Esophagus muscularis mucosa (tissue), 4 donors: ENCODE results near the gene MYO1B. TPM values are rescaled to one million over a fixed set of nuclear protein-coding genes. Genes with fewer than 3 reads are reported as not detected.

ENCODE experiments used
- DNase-seq: peaks from one replicate; pipeline ENCODE4 v3.0.0-alpha.2; 2017; ENCODE audit errors: extremely low spot score
- H3K27ac ChIP-seq, 4 donors: fragments of 200-600 bp; sonication (generic); replicated peaks in 1 of 4; 1 replicate in 3 of 4; 2 replicates in 1 of 4; pipeline ENCODE4 v1.5.1; 2016 to 2019; ENCODE audit warnings: mild to moderate bottlenecking in 1 of 4
- H3K27me3 ChIP-seq, 4 donors: fragments of 200-600 bp; sonication (generic); one replicate each; pipeline versions ENCODE4 v1.5.1 to v1.6.0; 2016 to 2019
- H3K36me3 ChIP-seq, 4 donors: fragments of 200-600 bp; sonication (generic); one replicate each; pipeline ENCODE4 v1.5.1; 2016 to 2019
- H3K4me1 ChIP-seq, 4 donors: fragments of 200-600 bp; sonication (generic); one replicate each; pipeline ENCODE4 v1.5.1; 2016 to 2019
- H3K4me3 ChIP-seq, 4 donors: fragments of 200-600 bp; sonication (generic); 1 replicate in 2 of 4; 2 replicates in 2 of 4; pipeline ENCODE4 v1.5.1; 2016 to 2019; ENCODE audit warnings: mild to moderate bottlenecking in 4 of 4, moderate library complexity in 1 of 4
- H3K9me3 ChIP-seq, 4 donors: fragments of 200-600 bp; sonication (generic); 1 replicate in 3 of 4; 2 replicates in 1 of 4; pipeline ENCODE4 v1.5.1; 2016 to 2019
- CTCF ChIP-seq, 3 experiments: fragments of 200-600 bp in 2 of 3; fragments of 450-650 bp in 1 of 3; sonication (generic) in 2 of 3; IDR thresholded peaks; one replicate each; pipeline ENCODE4 v1.5.1; 2017 to 2019; ENCODE audit warnings: antibody characterized with exemption in 3 of 3, mild to moderate bottlenecking in 2 of 3, moderate library complexity in 1 of 3
- EP300 ChIP-seq: sonication (generic); formaldehyde crosslinking; IDR thresholded peaks from one replicate; pipeline ENCODE4 v1.6.1; 2017; ENCODE audit warnings: antibody characterized with exemption
- POLR2A ChIP-seq: fragments of 450-650 bp; IDR thresholded peaks from one replicate; pipeline ENCODE4 v1.6.1; 2017; ENCODE audit warnings: antibody characterized with exemption, moderate library complexity, mild to moderate bottlenecking, low read depth
- POLR2AphosphoS5 ChIP-seq, 2 donors: sonication (generic); formaldehyde crosslinking; IDR thresholded peaks; one replicate each; pipeline ENCODE4 v1.6.1; 2017; ENCODE audit warnings: antibody characterized with exemption in 2 of 2
- WGBS: methylation state at CpG from one replicate; pipeline ENCODE4 v1.1.5; 2018; 5-methylcytosine and 5-hydroxymethylcytosine counted together
- intact Hi-C: fragments of 100-400 bp; cut with DNase I; formaldehyde crosslinking; loops from one replicate; pipeline ENCODE4 v1.15.1; 2023
- total RNA-seq, 4 donors: library from RNA; depleted of rRNA; stranded (reverse); fragments of >200 nt; gene quantifications; one replicate each; pipeline versions ENCODE4 v1.1.0 to v1.2.1, GENCODE V29; 2016

Gene MYO1B
- total RNA-seq, 4 donors from 2014 or later: 14.8 to 17.3 (median 15.9) TPM

- no peak overlapping the region for H3K4me3 ChIP-seq
- no peaks in the 10 kb centered on the region for H3K9me3 ChIP-seq
- intact Hi-C loops: no loop called here
- no peaks in the 10 kb centered on the region for H3K27me3 ChIP-seq
- H3K36me3 ChIP-seq: no peaks in the 10 kb centered on the region
- no peak for DNase-seq
- no peak overlapping the region for H3K27ac ChIP-seq
- H3K4me1 ChIP-seq: peaks cover 9 to 20% (median 16%) of the 10 kb centered on the region in 4 donors
- TF ChIP-seq POLR2AphosphoS5 (IDR thresholded peaks at IDR 0.05): no peak
- no peak for TF ChIP-seq CTCF (IDR thresholded peaks at IDR 0.05)
- no peak for TF ChIP-seq EP300
- no peak for TF ChIP-seq POLR2A
These were observed 70.2 kb downstream of the MYO1B start for GRCh38 chr2:191315365-191315752.

GRCh38 chr2:191316246-191316994 lies 71.2 kb downstream of the MYO1B start:
- no peak for TF ChIP-seq EP300
- no peak for TF ChIP-seq POLR2A
- no peak for TF ChIP-seq CTCF (IDR thresholded peaks at IDR 0.05)
- no peak for TF ChIP-seq POLR2AphosphoS5 (IDR thresholded peaks at IDR 0.05)
- Histone ChIP-seq H3K4me3 (no peak overlapping the region), H3K4me1 (peaks cover 13 to 20% (median 17%) of the 10 kb centered on the region in 4 donors), H3K27me3 (no peaks in the 10 kb centered on the region), H3K27ac (no peak overlapping the region), H3K9me3 (no peaks in the 10 kb centered on the region), H3K36me3 (no peaks in the 10 kb centered on the region)
- WGBS: 87% methylated on average over 4 of the region's 4 CpGs
- intact Hi-C loops: no loop called here
- DNase-seq: peak; percentile 79

GRCh38 chr2:191318037-191318728 lies 73.0 kb downstream of the MYO1B start:
- no peaks in the 10 kb centered on the region for H3K36me3 ChIP-seq
- WGBS: 42% methylated on average over 4 of the region's 4 CpGs
- intact Hi-C loops: no loop called here
- no peaks in the 10 kb centered on the region for H3K27me3 ChIP-seq
- no peaks in the 10 kb centered on the region for H3K9me3 ChIP-seq
- H3K4me3 ChIP-seq: no peak overlapping the region
- H3K27ac ChIP-seq: peak overlapping the region in 1 of 4 donors; percentile 10
- peak; percentile 77 for DNase-seq
- TF ChIP-seq EP300 (no peak), POLR2A (no peak), CTCF (IDR thresholded peaks at IDR 0.05) (no peak), POLR2AphosphoS5 (IDR thresholded peaks at IDR 0.05) (no peak)
- peaks cover 22 to 33% (median 26%) of the 10 kb centered on the region in 4 donors for H3K4me1 ChIP-seq

- H3K9me3 ChIP-seq: no peaks in the 10 kb centered on the region
- H3K4me1 ChIP-seq: peaks cover 22 to 33% (median 26%) of the 10 kb centered on the region in 4 donors
- H3K36me3 ChIP-seq: no peaks in the 10 kb centered on the region
- no peak for TF ChIP-seq EP300
- TF ChIP-seq POLR2A: no peak
- TF ChIP-seq POLR2AphosphoS5 (IDR thresholded peaks at IDR 0.05): no peak
- no peak for TF ChIP-seq CTCF (IDR thresholded peaks at IDR 0.05)
- H3K27me3 ChIP-seq: no peaks in the 10 kb centered on the region
- intact Hi-C loops: no loop called here
- H3K4me3 ChIP-seq: no peak overlapping the region
- H3K27ac ChIP-seq: peak overlapping the region in 1 of 4 donors; percentile 10
- peak; percentile 77 for DNase-seq
These were observed 73.5 kb downstream of the MYO1B start for GRCh38 chr2:191318729-191319078.
